Stimulated activated CD8-positive, alpha-beta memory T cell treated with anti-CD3 and anti-CD28 coated beads, Interleukin-15, amount 100 ng/mL, for 1 hour (primary cell): ENCODE data around the gene TLE7.
A peak's percentile ranks its signal among the peaks of the same experiment; 100 is the strongest.

Experiments
- DNase-seq: peaks from one replicate; pipeline ENCODE4 v3.0.0-alpha.2; 2020; ENCODE audit warnings: low read depth

TLE7 gene

GRCh38 chr16:71412270-71413160 is 29.3 kb downstream of the TLE7 start:
- DNase-seq: peak; percentile 55

- DNase-seq: no peak
Observed at GRCh38 chr16:71410146-71410545, 31.7 kb downstream of the TLE7 start.

GRCh38 chr16:71409011-71409775 is 32.7 kb downstream of the TLE7 start:
- DNase-seq: no peak

- DNase-seq: no peak
Observed at GRCh38 chr16:71408536-71408935, 33.3 kb downstream of the TLE7 start.

- DNase-seq: no peak
Observed at GRCh38 chr16:71407731-71408130, 34.1 kb downstream of the TLE7 start.

GRCh38 chr16:71406724-71407123 is 35.1 kb downstream of the TLE7 start:
- no peak for DNase-seq

- no peak for DNase-seq
Observed at GRCh38 chr16:71406316-71406715, 35.5 kb downstream of the TLE7 start.

GRCh38 chr16:71404364-71404763 is 37.5 kb downstream of the TLE7 start:
- DNase-seq: no peak

GRCh38 chr16:71402674-71403073 is 39.2 kb downstream of the TLE7 start:
- no peak for DNase-seq

GRCh38 chr16:71402007-71402406 is 39.8 kb downstream of the TLE7 start:
- DNase-seq: no peak

- DNase-seq: no peak
Observed at GRCh38 chr16:71399801-71400563, 41.9 kb downstream of the TLE7 start.

- no peak for DNase-seq
Observed at GRCh38 chr16:71396594-71396993, 45.3 kb downstream of the TLE7 start.

GRCh38 chr16:71389330-71389729 is 52.5 kb downstream of the TLE7 start:
- DNase-seq: no peak

- DNase-seq: no peak
Observed at GRCh38 chr16:71387045-71387871, 54.6 kb downstream of the TLE7 start.

- DNase-seq: no peak
Observed at GRCh38 chr16:71384073-71384724, 57.7 kb downstream of the TLE7 start.

GRCh38 chr16:71383054-71383773 is 58.6 kb downstream of the TLE7 start:
- DNase-seq: no peak

- DNase-seq: no peak
Observed at GRCh38 chr16:71380831-71381230, 61.0 kb downstream of the TLE7 start.
